Suprapubic skin (tissue), 3 donors: Measurements from ENCODE around the gene CAMK1D.

Source experiments
- CTCF ChIP-seq, 2 donors: fragments of 200-600 bp in 1 of 2; fragments of 450-650 bp in 1 of 2; sonication (generic) in 1 of 2; IDR thresholded peaks; one replicate each; pipeline ENCODE4 v1.5.1; 2016 to 2019; ENCODE audit warnings: antibody characterized with exemption in 2 of 2, mild to moderate bottlenecking in 1 of 2, moderate library complexity in 1 of 2
- EP300 ChIP-seq: sonication (generic); formaldehyde crosslinking; IDR thresholded peaks from one replicate; pipeline ENCODE4 v1.6.1; 2017; ENCODE audit warnings: antibody characterized with exemption
- POLR2A ChIP-seq, 2 donors: fragments of 450-650 bp; IDR thresholded peaks; one replicate each; pipeline ENCODE4 v1.6.1; 2017; ENCODE audit warnings: antibody characterized with exemption in 2 of 2, mild to moderate bottlenecking in 2 of 2, moderate library complexity in 2 of 2

- TF ChIP-seq POLR2A (IDR thresholded peaks at IDR 0.05) (no peak), EP300 (no peak), CTCF (IDR thresholded peaks at IDR 0.05) (no peak)
Observed at GRCh38 chr10:12332572-12333379, 16.6 kb upstream of the CAMK1D start.
